ENCODE measurements around the gene RPL22.

The RPL22 gene

GRCh38 chr1:6205849-6206519, 6.6 kb upstream of the RPL22 start, which contains the start of gene RNF207:
RNF207 (plus strand) TSS chr1:6206119; CDS start chr1:6206536, 417 bp downstream.
- FAIRE-seq: no peak
- DNase-seq (ENCODE audit: low spot score): peak; percentile 74

GRCh38 chr1:6202256-6202655, 2.9 kb upstream of the RPL22 start:
- DNase-seq (ENCODE audit: low spot score) (no peak), FAIRE-seq (no peak)

GRCh38 chr1:6200188-6200809, 904 bp upstream of the RPL22 start:
- FAIRE-seq: no peak
- no peak for DNase-seq (ENCODE audit: low spot score)

- no peak for FAIRE-seq
- DNase-seq (ENCODE audit: low spot score): no peak
These were observed 623 bp downstream of the RPL22 start for GRCh38 chr1:6198646-6199297.

- no peak for DNase-seq (ENCODE audit: low spot score)
These were observed 1.5 kb downstream of the RPL22 start for GRCh38 chr1:6197746-6198427.

GRCh38 chr1:6191968-6192367, 7.4 kb downstream of the RPL22 start:
- FAIRE-seq (no peak), DNase-seq (ENCODE audit: low spot score) (no peak)

More at GRCh38 chr1:6197746-6198427, 1.5 kb downstream of the RPL22 start:
- no peak for FAIRE-seq

- FAIRE-seq (no peak), DNase-seq (ENCODE audit: low spot score) (no peak)
These were observed 10.9 kb downstream of the RPL22 start for GRCh38 chr1:6188466-6188865.

GRCh38 chr1:6185635-6186382, 13.6 kb downstream of the RPL22 start:
- FAIRE-seq: no peak
- DNase-seq (ENCODE audit: low spot score): no peak

- no peak for FAIRE-seq
- no peak for DNase-seq (ENCODE audit: low spot score)
These were observed 14.2 kb downstream of the RPL22 start for GRCh38 chr1:6185151-6185550.

- DNase-seq (ENCODE audit: low spot score) (no peak), FAIRE-seq (no peak)
These were observed 15.2 kb downstream of the RPL22 start for GRCh38 chr1:6184083-6184783.

GRCh38 chr1:6183520-6183989, 15.8 kb downstream of the RPL22 start:
- no peak for FAIRE-seq
- no peak for DNase-seq (ENCODE audit: low spot score)

- FAIRE-seq: no peak
- DNase-seq (ENCODE audit: low spot score): no peak
These were observed 18.0 kb downstream of the RPL22 start for GRCh38 chr1:6181347-6181770.

GRCh38 chr1:6180707-6181311, 18.6 kb downstream of the RPL22 start:
- DNase-seq (ENCODE audit: low spot score): no peak
- FAIRE-seq: no peak

GRCh38 chr1:6180268-6180706, 19.1 kb downstream of the RPL22 start, which contains the start of gene CHD5:
CHD5 (minus strand) TSS chr1:6180321; CDS start chr1:6180023, 298 bp downstream.
- DNase-seq (ENCODE audit: low spot score) (no peak), FAIRE-seq (no peak)

- no peak for DNase-seq (ENCODE audit: low spot score)
- FAIRE-seq: no peak
These were observed 19.7 kb downstream of the RPL22 start for GRCh38 chr1:6179564-6180175.

GRCh38 chr1:6178751-6179563, 20.4 kb downstream of the RPL22 start:
- no peak for FAIRE-seq
- no peak for DNase-seq (ENCODE audit: low spot score)

- DNase-seq (ENCODE audit: low spot score): no peak
- no peak for FAIRE-seq
These were observed 21.6 kb downstream of the RPL22 start for GRCh38 chr1:6177681-6178380.

GRCh38 chr1:6176779-6177178, 22.6 kb downstream of the RPL22 start:
- FAIRE-seq: no peak
- no peak for DNase-seq (ENCODE audit: low spot score)
